GM12891 (cell line): ENCODE data around the gene STPG3.

Source experiments
- POLR2A ChIP-seq: IDR thresholded peaks from 2 replicates; pipeline ENCODE4 v1.6.1; 2011; ENCODE audit warnings: low read depth, low read length, control low read depth
- POLR2AphosphoS5 ChIP-seq: IDR thresholded peaks from 2 replicates; pipeline ENCODE4 v1.6.1; 2011; ENCODE audit warnings: low read depth, low read length, control low read depth
- POU2F2 ChIP-seq: IDR thresholded peaks from 2 replicates; pipeline ENCODE4 v1.6.1; 2011; ENCODE audit warnings: low read depth, mild to moderate bottlenecking, control low read depth, low read length, moderate library complexity
- SPI1 ChIP-seq: IDR thresholded peaks from 2 replicates; pipeline ENCODE4 v1.6.1; 2011; ENCODE audit warnings: low read depth, low read length, control low read depth
- TAF1 ChIP-seq: IDR thresholded peaks from 2 replicates; pipeline ENCODE4 v1.6.1; 2011; ENCODE audit warnings: low read depth, low read length, control low read depth

GRCh38 chr9:137236238-137236935, 14.7 kb upstream of the STPG3 start:
- TF ChIP-seq POLR2A (no peak), SPI1 (no peak), POLR2AphosphoS5 (no peak), TAF1 (no peak), POU2F2 (no peak)
